Urinary bladder (tissue), 4 donors: ENCODE measurements around the gene NCAPG. TPM values are rescaled to one million over a fixed set of nuclear protein-coding genes. Genes with fewer than 3 reads are reported as not detected.
A peak's percentile ranks its signal among the peaks of the same experiment; 100 is the strongest.

Source experiments
- DNase-seq: peaks from one replicate; pipeline ENCODE4 v3.0.0-alpha.2; 2015; ENCODE audit errors: extremely low spot score
- H3K27ac ChIP-seq: one replicate; pipeline ENCODE4 v1.5.1; 2013; ENCODE audit warnings: low read depth, mild to moderate bottlenecking, moderate library complexity
- H3K36me3 ChIP-seq: one replicate; pipeline ENCODE4 v1.6.1; 2013; ENCODE audit warnings: mild to moderate bottlenecking, moderate library complexity; ENCODE audit not compliant: insufficient read depth
- H3K4me1 ChIP-seq: one replicate; pipeline ENCODE4 v1.6.1; 2013; ENCODE audit warnings: mild to moderate bottlenecking, moderate library complexity; ENCODE audit not compliant: insufficient read depth
- H3K4me3 ChIP-seq: one replicate; pipeline ENCODE4 v1.5.1; 2013; ENCODE audit warnings: low read depth, low read length
- WGBS: extraction: QIAGEN DNeasy Blood & Tissue Kit; methylation state at CpG from one replicate; pipeline ENCODE4 v1.1.7; 2013; 5-methylcytosine and 5-hydroxymethylcytosine counted together
- polyA plus RNA-seq: library from polyadenylated mRNA; stranded (reverse); fragments of 200-250 nt; gene quantifications from one replicate; pipeline ENCODE4 v1.2.3, GENCODE V29; 2013
- total RNA-seq: library from RNA; depleted of rRNA; stranded (reverse); fragments of >200 nt; gene quantifications from one replicate; pipeline ENCODE4 v1.2.3, GENCODE V29; 2014
- donor health status: healthy with polysubstance abuse.
- donor health status: healthy.

Gene NCAPG, protein sequence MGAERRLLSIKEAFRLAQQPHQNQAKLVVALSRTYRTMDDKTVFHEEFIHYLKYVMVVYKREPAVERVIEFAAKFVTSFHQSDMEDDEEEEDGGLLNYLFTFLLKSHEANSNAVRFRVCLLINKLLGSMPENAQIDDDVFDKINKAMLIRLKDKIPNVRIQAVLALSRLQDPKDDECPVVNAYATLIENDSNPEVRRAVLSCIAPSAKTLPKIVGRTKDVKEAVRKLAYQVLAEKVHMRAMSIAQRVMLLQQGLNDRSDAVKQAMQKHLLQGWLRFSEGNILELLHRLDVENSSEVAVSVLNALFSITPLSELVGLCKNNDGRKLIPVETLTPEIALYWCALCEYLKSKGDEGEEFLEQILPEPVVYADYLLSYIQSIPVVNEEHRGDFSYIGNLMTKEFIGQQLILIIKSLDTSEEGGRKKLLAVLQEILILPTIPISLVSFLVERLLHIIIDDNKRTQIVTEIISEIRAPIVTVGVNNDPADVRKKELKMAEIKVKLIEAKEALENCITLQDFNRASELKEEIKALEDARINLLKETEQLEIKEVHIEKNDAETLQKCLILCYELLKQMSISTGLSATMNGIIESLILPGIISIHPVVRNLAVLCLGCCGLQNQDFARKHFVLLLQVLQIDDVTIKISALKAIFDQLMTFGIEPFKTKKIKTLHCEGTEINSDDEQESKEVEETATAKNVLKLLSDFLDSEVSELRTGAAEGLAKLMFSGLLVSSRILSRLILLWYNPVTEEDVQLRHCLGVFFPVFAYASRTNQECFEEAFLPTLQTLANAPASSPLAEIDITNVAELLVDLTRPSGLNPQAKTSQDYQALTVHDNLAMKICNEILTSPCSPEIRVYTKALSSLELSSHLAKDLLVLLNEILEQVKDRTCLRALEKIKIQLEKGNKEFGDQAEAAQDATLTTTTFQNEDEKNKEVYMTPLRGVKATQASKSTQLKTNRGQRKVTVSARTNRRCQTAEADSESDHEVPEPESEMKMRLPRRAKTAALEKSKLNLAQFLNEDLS
- total RNA-seq (30.4 TPM), polyA plus RNA-seq (0.15 TPM)

DNA sequence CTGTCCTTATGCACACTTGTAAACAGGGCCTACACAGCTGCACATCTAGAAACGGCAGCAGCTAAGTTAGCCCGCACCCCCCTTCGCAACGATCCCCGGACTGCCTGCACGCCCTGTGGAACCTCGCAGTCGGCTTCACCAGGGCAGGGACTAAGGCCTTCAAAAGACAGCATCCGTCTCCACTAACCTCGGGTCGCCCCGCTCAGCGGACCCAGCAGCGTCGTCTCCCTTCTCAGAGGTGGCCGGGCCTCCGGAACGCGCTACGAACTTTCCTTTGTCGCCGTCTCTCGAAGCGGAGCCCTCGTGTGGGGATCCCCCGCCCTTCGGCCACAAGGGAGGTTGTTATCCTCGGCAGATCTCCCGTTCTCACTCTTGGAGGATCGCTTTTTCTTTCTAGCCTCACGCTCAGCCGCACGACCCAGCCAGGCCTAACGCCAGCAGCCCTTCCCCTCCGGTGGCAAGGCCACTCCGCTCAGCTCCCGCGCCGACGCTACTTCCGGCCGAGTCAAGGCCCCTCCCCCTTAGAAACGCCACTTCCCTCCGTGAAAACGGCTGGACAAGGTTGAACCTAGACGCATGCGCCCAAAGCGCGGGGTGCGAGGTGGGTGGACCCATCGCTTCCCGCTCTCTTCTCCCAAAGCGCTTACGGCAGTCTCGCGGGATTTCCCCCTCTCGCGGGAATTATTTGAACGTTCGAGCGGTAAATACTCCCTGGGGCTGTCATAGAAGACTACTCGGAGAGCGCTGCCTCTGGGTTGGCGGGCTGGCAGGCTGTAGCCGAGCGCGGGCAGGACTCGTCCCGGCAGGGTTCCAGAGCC lies at the start of gene NCAPG, which contains the start of gene DCAF16:
Gene NCAPG, plus strand, starts transcription at position 720 of the 818 bp plus-strand sequence. CDS start 99 bp downstream, outside the sequence.
Gene DCAF16, minus strand, starts transcription at position 498 of the 818 bp plus-strand sequence. CDS start 6,616 bp downstream, outside the sequence.
- H3K36me3 ChIP-seq = no peaks in the 10 kb centered on the region
- H3K4me3 ChIP-seq = peak within 1 kb of the TSS; percentile 89
- under 1% methylated on average over 69 of the region's 69 CpGs for WGBS
- peak within 1 kb of the TSS; percentile 84 for H3K27ac ChIP-seq
- peak; percentile 99 for DNase-seq
- no peaks in the 10 kb centered on the region for H3K4me1 ChIP-seq

DNA sequence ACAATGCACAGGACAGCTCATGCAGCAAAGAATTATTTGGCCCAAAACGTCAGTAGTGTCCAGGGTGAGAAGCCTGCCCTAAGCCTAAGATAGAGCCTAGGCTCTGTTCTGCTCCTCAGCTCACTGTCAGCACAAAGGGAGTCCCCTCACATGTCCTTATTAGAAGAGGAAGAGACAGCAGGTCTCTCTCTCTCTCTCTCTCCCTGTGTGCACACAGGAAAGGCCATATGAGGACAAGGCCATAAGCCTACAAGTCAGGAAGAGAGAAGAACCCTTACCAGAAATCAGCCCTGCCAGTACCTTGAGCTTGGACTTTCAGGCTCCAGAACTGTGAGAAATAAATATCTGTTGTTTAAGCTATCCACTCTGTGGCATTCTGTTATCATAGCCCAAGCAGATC lies 49.7 kb upstream of the NCAPG start:
- no peaks in the 10 kb centered on the region for H3K36me3 ChIP-seq
- WGBS = 48% methylated on average over 1 of the region's 1 CpG
- no peak overlapping the region for H3K4me3 ChIP-seq
- H3K4me1 ChIP-seq = no peaks in the 10 kb centered on the region
- H3K27ac ChIP-seq = no peak overlapping the region
- no peak for DNase-seq

DNA sequence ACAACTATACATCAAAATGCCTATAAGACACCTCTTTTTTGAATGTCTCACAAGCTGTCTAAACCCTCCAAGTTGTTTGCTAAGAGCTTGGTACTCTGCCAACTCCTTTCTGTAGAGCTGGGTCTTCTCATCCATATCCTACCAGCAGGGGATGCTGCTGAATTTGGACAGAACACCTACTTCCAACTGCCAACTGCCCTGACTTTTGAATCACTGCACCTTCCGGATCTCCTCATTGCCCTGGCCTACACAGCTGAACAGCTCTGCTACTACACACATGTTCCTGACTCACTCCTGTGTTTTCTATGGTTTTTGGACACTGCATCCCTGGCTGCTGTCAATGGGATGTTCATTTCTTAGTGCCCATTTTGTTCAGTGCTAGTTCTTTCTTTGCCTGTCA lies 48.1 kb upstream of the NCAPG start:
- Histone ChIP-seq H3K36me3 (no peaks in the 10 kb centered on the region), H3K4me3 (no peak overlapping the region), H3K27ac (no peak overlapping the region), H3K4me1 (no peaks in the 10 kb centered on the region)
- no peak for DNase-seq
- WGBS = 71% methylated on average over 1 of the region's 1 CpG

DNA sequence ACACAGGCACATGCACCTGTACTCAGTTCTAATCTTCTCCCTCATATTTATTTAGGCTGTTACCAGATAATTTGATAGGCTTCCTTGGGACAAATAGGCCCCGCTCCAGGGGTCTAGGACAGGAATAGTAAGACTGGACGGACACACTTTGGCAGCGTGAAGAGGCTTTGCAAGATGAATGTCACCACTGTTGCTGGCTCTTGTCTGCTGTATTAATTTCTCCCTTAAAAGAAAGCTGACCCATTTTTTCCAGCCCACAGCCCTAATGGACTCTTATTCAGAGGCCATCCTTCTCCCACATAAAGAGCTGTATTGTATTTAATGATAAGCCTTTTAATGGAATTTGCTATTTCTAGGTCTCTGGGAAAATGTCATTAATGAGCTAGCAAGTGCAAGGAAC lies 47.4 kb upstream of the NCAPG start:
- DNase-seq = no peak
- Histone ChIP-seq H3K4me3 (no peak overlapping the region), H3K27ac (no peak overlapping the region), H3K4me1 (no peaks in the 10 kb centered on the region), H3K36me3 (no peaks in the 10 kb centered on the region)
- WGBS = 80% methylated on average over 3 of the region's 3 CpGs

DNA sequence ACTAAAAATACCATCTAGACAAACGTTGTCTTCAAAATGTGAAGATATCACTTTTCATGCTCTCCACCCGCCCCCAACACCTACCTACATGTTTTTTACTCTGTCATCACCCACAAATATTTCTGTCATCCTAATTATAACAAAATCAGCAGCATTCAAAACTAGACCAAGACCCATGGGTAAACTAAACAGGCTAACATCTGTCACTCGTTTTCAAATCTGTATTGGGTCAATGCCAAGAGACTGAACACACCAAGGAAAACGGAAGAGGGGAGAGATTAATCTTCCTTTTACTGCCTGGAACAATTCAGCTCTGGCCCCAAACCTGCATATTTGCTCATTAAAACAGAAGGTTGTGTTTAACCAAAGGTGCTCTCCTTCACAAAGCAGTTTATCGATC lies 46.8 kb upstream of the NCAPG start:
- no peak for DNase-seq
- 50% methylated on average over 5 of the region's 5 CpGs for WGBS
- no peak overlapping the region for H3K27ac ChIP-seq
- no peaks in the 10 kb centered on the region for H3K36me3 ChIP-seq
- H3K4me3 ChIP-seq = no peak overlapping the region
- no peaks in the 10 kb centered on the region for H3K4me1 ChIP-seq

DNA sequence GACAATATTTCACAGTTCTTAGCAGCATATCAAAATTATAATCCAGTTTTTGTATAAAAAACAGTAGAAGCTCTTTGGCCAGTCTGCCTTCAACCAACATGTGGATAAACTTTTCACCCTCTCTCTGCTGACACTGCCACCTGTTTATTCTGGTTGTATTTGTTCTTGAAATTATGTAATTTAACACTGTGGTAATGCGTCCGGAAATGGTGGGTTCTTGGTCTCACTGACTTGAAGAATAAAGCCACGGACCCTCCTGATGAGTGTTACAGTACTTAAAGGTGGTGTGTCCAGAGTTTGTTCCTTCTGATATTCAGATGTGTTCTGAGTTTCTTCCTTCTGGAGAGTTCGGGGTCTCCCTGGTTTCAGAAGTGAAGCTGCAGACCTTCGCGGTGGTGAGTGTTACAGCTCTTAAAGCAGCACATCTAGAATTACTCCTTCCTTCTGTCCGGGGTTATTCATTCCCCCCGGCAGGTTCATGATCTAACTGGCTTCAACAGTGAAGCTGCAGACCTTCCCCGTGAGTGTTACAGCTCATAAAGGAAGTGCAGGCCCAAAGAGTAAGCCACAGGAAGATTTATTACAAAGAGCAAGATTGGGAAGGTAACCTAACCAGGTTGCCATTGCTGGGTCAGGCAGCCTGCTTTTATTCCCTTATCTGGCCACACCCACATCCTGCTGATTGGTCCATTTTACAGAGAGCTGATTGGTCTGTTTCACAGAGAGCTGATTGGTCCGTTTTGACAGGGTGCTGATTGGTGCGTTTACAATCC lies 45.1 kb upstream of the NCAPG start:
- no peaks in the 10 kb centered on the region for H3K36me3 ChIP-seq
- no peak for DNase-seq
- H3K27ac ChIP-seq = no peak overlapping the region
- 75% methylated on average over 11 of the region's 11 CpGs for WGBS
- no peak overlapping the region for H3K4me3 ChIP-seq
- H3K4me1 ChIP-seq = no peaks in the 10 kb centered on the region

DNA sequence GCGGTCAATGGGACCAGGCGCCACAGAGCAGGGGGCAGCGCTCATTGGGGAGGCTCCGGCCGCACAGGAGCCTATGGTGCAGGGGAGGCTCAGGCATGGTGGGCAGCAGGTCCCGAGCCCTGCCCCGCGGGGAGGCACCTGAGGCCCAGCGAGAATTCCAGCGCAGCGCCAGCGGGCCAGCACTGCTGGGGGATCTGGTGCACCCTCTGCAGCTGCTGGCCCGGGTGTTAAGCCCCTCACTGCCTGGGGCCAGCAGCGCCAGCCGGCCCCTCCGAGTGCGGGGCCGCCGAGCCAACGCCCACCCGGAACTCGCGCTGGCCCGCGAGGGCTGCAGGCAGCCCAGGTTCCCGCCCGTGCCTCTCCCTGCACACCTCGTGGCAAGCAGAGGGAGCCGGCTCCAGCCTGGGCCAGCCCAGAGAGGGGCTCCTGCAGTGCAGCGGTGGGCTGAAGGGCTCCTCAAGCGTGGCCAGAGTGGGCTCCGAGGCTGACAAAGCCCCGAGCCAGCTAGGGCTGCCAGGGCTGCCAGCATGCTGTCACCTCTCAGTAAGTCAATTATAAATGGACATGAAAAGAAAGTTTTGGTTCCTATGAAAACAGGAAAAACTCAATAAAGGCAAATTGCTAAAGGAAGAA lies 43.8 kb upstream of the NCAPG start:
- DNase-seq = no peak
- no peaks in the 10 kb centered on the region for H3K36me3 ChIP-seq
- no peak overlapping the region for H3K27ac ChIP-seq
- H3K4me3 ChIP-seq = no peak overlapping the region
- no peaks in the 10 kb centered on the region for H3K4me1 ChIP-seq
- WGBS = 90% methylated on average over 33 of the region's 33 CpGs

DNA sequence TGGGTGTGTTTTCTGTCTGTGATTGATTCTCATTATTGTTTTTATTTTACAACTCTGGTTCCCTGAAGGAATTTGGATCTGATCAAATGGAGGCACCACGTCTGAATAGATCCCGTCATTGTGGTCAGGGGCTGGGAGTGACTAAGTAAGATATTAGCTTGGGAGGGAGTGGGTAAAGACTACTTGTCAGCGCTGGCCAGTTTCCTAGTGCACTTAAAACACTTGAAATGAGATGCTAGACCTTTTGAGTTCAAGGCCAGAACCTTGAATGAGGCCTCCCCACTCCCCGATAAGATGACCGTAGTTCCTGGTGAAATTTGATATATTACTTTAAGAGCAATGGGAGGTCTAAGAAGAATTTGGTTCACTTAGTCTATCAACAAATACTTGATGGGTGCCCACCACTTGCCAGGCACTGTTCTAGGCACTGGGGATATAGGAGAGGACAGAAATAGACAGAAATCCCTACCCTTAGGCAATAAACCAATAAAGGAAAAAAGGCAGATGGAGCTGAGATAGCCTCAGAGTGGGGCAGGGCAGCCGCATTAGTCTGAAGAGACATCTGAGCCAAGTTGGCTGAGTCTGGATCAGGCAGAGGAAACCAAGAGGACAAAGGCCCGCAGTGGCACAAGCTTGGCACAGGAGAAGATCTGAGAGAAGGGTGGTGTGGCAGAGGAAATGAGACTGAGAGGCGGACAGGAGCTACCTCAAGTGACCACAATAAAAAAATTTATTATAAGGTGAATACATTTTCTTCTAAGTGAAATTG lies 41.2 kb upstream of the NCAPG start:
- no peak overlapping the region for H3K27ac ChIP-seq
- 81% methylated on average over 8 of the region's 8 CpGs for WGBS
- H3K36me3 ChIP-seq = no peaks in the 10 kb centered on the region
- DNase-seq = no peak
- no peak overlapping the region for H3K4me3 ChIP-seq
- no peaks in the 10 kb centered on the region for H3K4me1 ChIP-seq

DNA sequence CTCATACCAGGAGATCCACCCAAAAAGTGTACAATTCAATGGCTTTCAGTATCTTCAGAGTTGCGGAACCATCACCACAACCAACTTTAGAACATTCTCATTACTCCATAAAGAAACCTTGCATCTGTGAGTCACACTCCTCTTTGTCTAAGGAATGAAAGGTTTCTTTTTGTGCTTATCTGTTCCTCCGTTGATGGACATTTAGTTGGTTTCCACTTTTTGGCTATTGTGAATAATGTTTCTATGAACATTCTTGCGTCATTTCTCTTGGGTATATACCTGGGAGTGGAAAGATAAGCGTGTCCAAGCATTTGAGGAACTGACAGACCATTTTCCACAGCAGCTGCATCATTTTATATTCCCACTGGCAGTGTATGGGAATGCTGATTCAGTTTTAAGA lies 39.9 kb upstream of the NCAPG start:
- H3K4me3 ChIP-seq = no peak overlapping the region
- 75% methylated on average over 4 of the region's 4 CpGs for WGBS
- no peaks in the 10 kb centered on the region for H3K4me1 ChIP-seq
- no peaks in the 10 kb centered on the region for H3K36me3 ChIP-seq
- no peak for DNase-seq
- no peak overlapping the region for H3K27ac ChIP-seq

DNA sequence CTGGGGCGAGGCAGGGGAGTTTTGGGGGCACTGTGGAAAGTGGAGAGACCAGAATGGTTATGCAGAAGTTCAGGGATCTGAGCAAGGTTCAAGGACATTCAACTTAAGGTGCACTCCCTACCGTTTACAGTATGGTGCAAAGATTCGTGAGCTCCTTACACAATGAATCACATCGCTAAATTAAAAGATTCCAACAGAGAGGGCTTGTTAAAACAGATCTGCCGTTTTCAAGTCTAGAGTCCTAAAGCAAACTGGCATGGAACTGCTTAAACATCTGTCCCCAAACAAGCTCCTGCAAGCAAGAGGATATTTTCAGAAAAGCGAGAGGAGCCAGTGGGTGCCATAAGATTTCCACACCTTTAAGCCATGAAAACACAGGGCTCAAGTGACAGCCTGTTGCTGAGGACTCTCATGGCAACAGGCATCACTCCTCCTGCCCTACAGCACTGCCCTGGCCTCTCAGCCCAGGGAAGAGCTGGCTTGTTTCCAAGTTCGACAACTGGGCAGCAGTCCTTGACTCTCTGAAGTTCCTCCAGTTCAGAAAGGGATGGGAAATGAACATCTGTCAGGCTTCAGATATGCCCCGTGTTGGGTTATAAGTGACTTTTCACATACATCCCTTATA lies 39.4 kb upstream of the NCAPG start:
- no peak overlapping the region for H3K4me3 ChIP-seq
- H3K4me1 ChIP-seq = no peaks in the 10 kb centered on the region
- H3K36me3 ChIP-seq = no peaks in the 10 kb centered on the region
- H3K27ac ChIP-seq = no peak overlapping the region
- WGBS = 69% methylated on average over 8 of the region's 8 CpGs
- no peak for DNase-seq

DNA sequence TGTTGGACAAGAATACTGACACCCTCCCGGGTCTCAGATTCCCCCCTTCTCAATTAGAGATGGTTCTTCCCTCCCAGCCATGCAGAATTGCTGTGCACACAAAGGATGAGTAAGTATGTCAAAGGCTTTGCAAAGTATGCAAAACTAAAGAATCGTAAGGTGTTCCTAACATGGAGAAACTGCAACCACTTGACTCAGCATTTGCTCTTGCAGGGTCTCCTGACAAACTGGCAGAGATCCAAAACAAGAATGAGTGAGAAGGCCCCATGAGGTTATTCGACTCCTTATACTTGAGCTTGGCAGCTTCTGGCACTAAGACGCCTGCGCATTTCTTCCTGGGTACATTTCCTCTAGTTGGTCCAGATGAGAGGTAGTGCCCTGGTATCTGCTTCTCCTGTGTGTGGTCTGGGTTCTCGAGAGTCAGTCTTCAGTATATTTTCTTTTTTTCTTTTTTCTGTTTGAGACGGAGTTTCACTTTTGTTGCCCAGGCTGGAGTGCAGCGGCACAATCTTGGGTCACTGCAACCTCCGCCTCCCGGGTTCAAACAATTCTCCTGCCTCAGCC lies 37.6 kb upstream of the NCAPG start:
- DNase-seq = no peak
- H3K36me3 ChIP-seq = no peaks in the 10 kb centered on the region

More for the DNA sequence above, 37.6 kb upstream of the NCAPG start:
- WGBS = 84% methylated on average over 10 of the region's 10 CpGs
- Histone ChIP-seq H3K27ac (no peak overlapping the region), H3K4me3 (no peak overlapping the region), H3K4me1 (no peaks in the 10 kb centered on the region)
